Stimulated activated effector memory CD8-positive, alpha-beta T cell treated with anti-CD3 and anti-CD28 coated beads, Interleukin-12 subunit alpha, Interleukin-12 subunit beta, amount 100 ng/mL, for 72 hours (primary cell): Measurements from ENCODE around the gene PTPRN.

Experiments
- ATAC-seq: fragments of 150-1000 bp; cut with Tn5 transposase; 2 replicates; pipeline ENCODE4 v1.10.0; 2021
- DNase-seq, 2 donors: peaks; one replicate each; pipeline ENCODE4 v3.0.0; 2021 to 2022; ENCODE audit warnings: low spot score in 2 of 2
- H3K27ac Mint-ChIP-seq: one replicate; pipeline ENCODE4 v1.8.0; 2022; ENCODE audit warnings: mild to moderate bottlenecking, mixed read lengths
- H3K36me3 Mint-ChIP-seq: one replicate; pipeline ENCODE4 v1.8.0; 2022; ENCODE audit warnings: mild to moderate bottlenecking, mixed read lengths
- H3K4me1 Mint-ChIP-seq: one replicate; pipeline ENCODE4 v1.8.0; 2022; ENCODE audit warnings: mixed read lengths
- H3K4me3 Mint-ChIP-seq: one replicate; pipeline ENCODE4 v1.8.0; 2022; ENCODE audit warnings: mild to moderate bottlenecking, mixed read lengths
- H3K9me3 Mint-ChIP-seq: one replicate; pipeline ENCODE4 v1.8.0; 2022; ENCODE audit warnings: mixed read lengths

PTPRN gene

DNA sequence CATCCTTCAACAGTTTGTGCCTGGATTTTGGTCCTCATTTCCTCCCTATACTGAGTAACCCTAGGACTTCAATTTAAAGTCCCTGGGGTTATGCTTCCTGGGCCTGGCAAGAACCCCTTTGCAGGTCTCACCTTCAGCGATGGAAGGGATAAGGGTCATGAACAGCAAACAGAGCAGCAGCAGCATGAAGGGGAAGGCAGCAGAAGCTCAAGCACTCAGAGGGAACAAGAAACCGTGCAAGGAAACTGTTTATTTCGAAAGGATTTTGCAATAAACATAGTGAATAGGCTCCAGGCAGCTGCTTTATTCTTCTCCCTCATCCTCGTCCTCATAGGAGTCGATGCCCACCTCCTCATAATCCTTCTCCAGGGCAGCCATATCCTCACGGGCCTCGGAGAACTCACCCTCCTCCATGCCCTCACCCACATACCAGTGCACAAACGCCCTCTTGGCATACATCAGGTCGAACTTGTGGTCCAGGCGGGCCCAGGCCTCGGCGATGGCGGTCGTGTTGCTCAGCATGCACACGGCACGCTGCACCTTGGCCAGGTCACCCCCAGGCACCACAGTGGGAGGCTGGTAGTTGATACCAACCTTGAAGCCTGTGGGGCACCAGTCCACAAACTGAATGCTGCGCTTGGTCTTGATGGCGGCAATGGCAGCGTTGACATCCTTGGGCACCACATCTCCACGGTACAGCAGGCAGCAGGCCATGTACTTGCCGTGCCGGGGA, 59.0 kb downstream of the PTPRN start:
- Mint-ChIP-seq H3K27ac (peak overlapping the region; percentile 86), H3K9me3 (no peaks in the 10 kb centered on the region), H3K4me1 (peaks cover 72% of the 10 kb centered on the region), H3K36me3 (peaks cover 88% of the 10 kb centered on the region), H3K4me3 (peak overlapping the region; percentile 68)
- DNase-seq: no peak
- no peak for ATAC-seq

- peak overlapping the region; percentile 86 for H3K27ac Mint-ChIP-seq
- ATAC-seq (no peak), DNase-seq (no peak)
- no peaks in the 10 kb centered on the region for H3K9me3 Mint-ChIP-seq
- H3K4me1 Mint-ChIP-seq: peaks cover 77% of the 10 kb centered on the region
- H3K4me3 Mint-ChIP-seq: peak overlapping the region; percentile 68
- peaks cover 86% of the 10 kb centered on the region for H3K36me3 Mint-ChIP-seq
These were observed 59.8 kb downstream of the PTPRN start for GRCh38 chr2:219249203-219249980.

DNA sequence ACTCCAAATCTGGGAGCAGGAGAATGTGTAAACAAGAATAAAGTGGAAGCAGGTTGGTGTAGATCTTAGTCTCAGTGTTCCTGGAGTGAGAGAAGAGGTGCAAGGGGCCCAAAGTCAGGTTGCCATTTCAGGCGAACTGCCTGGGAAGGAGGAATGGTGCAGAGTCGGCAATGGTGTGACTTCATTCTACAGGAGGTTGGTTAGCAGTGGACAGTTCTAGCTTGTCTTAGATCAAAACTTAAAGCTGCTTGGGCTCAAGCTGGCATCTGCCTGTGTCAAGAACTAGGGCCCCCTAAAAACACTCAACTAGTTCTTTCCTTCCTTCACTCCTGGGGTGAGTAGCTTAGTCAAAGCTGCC, 60.4 kb downstream of the PTPRN start:
- Mint-ChIP-seq H3K27ac (peak overlapping the region; percentile 86), H3K4me1 (peaks cover 77% of the 10 kb centered on the region), H3K4me3 (peak overlapping the region; percentile 68), H3K36me3 (peaks cover 86% of the 10 kb centered on the region), H3K9me3 (no peaks in the 10 kb centered on the region)
- ATAC-seq: no peak
- DNase-seq: no peak

DNA sequence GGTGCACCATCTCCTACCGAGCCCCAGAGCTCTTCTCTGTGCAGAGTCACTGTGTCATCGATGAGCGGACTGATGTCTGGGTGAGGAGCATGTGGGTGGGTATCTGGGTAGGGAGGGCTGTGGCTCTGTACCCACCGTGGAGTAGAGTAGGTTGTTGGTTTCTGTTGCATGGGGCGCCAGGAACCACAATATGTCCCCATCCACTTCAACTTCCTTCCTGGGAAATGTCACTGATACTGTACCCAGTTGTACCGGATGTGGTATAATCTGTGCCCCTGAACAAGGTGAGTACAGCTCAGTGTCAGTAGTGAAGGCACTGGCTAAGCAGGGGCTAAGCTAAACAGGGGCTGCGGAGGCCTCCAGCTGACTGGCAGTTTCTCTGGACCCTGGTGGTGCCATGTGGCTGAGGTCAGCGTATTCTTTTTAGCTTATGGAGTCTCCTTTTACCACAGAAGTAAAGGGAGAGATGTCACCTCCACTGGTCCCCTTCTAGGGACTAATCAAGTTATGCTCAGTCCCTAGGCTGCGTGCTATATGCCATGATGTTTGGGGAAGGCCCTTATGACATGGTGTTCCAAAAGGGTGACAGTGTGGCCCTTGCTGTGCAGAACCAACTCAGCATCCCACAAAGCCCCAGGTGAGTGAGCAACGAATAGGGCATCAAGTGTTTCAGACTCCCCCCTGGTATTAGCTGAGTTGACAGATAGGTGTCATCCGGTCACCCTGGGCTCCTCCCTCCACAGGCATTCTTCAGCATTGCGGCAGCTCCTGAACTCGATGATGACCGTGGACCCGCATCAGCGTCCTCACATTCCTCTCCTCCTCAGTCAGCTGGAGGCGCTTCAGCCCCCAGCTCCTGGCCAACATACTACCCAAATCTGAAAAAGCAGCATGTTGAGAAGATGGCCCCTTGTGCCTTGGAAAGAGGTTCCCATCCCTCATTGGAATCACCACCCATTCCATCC, 61.2 kb downstream of the PTPRN start:
- DNase-seq (peak; percentile 41 to 72), ATAC-seq (peak; percentile 78)
- H3K4me3 Mint-ChIP-seq: peak overlapping the region; percentile 68
- peaks cover 77% of the 10 kb centered on the region for H3K4me1 Mint-ChIP-seq
- H3K27ac Mint-ChIP-seq: peak overlapping the region; percentile 86
- H3K9me3 Mint-ChIP-seq: no peaks in the 10 kb centered on the region
- peaks cover 77% of the 10 kb centered on the region for H3K36me3 Mint-ChIP-seq

DNA sequence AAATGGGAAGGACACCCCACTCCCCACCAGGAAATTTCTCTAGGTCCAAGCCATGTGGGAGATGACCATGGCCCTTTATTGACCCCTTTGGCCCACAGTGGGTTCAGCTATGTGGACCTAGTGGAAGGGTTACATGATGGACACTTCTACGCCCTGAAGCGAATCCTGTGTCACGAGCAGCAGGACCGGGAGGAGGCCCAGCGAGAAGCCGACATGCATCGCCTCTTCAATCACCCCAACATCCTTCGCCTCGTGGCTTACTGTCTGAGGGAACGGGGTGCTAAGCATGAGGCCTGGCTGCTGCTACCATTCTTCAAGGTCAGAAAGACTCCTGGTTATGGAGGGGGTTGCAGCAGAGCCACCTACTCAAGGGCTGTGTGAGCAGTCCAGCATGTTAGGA, 62.6 kb downstream of the PTPRN start:
- ATAC-seq (no peak), DNase-seq (no peak)
- H3K4me1 Mint-ChIP-seq: peaks cover 63% of the 10 kb centered on the region
- H3K9me3 Mint-ChIP-seq: no peaks in the 10 kb centered on the region
- peak overlapping the region; percentile 93 for H3K27ac Mint-ChIP-seq
- peak overlapping the region; percentile 68 for H3K4me3 Mint-ChIP-seq
- H3K36me3 Mint-ChIP-seq: peaks cover 63% of the 10 kb centered on the region

DNA sequence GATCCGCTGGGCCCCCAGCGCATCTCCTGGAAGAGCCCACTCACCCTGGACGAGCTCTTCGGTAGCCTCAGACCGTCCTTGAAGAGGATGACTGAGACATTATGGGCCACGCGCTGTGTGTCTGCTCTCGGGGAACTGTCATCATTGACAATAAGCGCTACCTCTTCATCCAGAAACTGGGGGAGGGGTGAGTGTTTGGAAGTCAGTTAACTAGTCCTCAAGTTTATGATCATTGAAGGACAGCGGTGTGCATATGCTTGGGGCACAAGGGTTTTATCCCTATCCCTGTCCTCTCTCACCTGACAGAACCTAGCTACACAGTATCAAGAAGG, 63.3 kb downstream of the PTPRN start:
- peaks cover 56% of the 10 kb centered on the region for H3K4me1 Mint-ChIP-seq

GRCh38 chr2:219245148-219245898, 63.9 kb downstream of the PTPRN start, which contains the start of the genes GLB1L and STK16:
TSS of gene GLB1L (minus strand) at chr2:219245444. CDS start at chr2:219243573, 1,871 bp downstream.
TSS of gene STK16 (plus strand) at chr2:219245479. CDS start at chr2:219246000, 521 bp downstream.
- peak; percentile 93 to 98 for DNase-seq
- Mint-ChIP-seq H3K4me1 (peaks cover 51% of the 10 kb centered on the region), H3K9me3 (no peaks in the 10 kb centered on the region), H3K27ac (peak within 1 kb of the TSS; percentile 93), H3K4me3 (peak within 1 kb of the TSS; percentile 68), H3K36me3 (peaks cover 51% of the 10 kb centered on the region)
- peak; percentile 80 for ATAC-seq

More for the DNA sequence above, 63.3 kb downstream of the PTPRN start:
- no peaks in the 10 kb centered on the region for H3K9me3 Mint-ChIP-seq
- DNase-seq: no peak
- peaks cover 56% of the 10 kb centered on the region for H3K36me3 Mint-ChIP-seq
- H3K27ac Mint-ChIP-seq: peak overlapping the region; percentile 93
- ATAC-seq: no peak
- peak overlapping the region; percentile 68 for H3K4me3 Mint-ChIP-seq

DNA sequence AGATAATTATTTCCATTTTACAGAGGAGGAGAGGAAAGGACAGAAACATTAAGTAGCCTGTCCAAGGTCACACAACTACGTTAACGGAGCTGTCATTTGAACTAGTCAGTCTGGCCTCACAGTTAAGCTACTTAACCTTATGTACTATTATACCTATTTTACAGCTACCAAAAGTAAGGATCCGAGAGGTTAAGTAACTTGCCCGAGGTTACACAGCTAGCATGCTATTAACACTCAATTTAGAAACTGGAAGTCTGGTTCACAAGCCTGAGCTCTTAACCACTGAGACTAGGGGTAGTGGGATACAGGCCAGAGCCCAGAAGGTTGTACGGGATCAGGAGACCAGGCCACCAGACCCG, 64.4 kb downstream of the PTPRN start:
- no peak for DNase-seq
- no peak for ATAC-seq
- Mint-ChIP-seq H3K27ac (peak overlapping the region; percentile 93), H3K4me3 (peak overlapping the region; percentile 68), H3K36me3 (peaks cover 45% of the 10 kb centered on the region), H3K9me3 (no peaks in the 10 kb centered on the region), H3K4me1 (peaks cover 45% of the 10 kb centered on the region)

- Mint-ChIP-seq H3K4me1 (peaks cover 33% of the 10 kb centered on the region), H3K27ac (no peak overlapping the region), H3K4me3 (peak overlapping the region; percentile 23), H3K9me3 (no peaks in the 10 kb centered on the region), H3K36me3 (peaks cover 35% of the 10 kb centered on the region)
- no peak for DNase-seq
- no peak for ATAC-seq
These were observed 65.9 kb downstream of the PTPRN start for GRCh38 chr2:219243291-219243761.
